Measurements from ENCODE around the gene OR52E4. TPM values are rescaled to one million over a fixed set of nuclear protein-coding genes. Genes with fewer than 3 reads are reported as not detected.

The OR52E4 gene
- total and polyA plus RNA-seq, 4 donors: not detected

GRCh38 chr11:5929571-5930368 lies 49.3 kb downstream of the OR52E4 start:
- H3K4me3 ChIP-seq (ENCODE audit: low read depth in 1 of 3, low read length in 3 of 3): no peak overlapping the region
- H3K36me3 ChIP-seq (ENCODE audit: control insufficient read depth in 4 of 4, insufficient read depth in 3 of 4, low read depth in 1 of 4, low read length in 3 of 4): no peaks in the 10 kb centered on the region
- no peaks in the 10 kb centered on the region for H3K4me1 ChIP-seq (ENCODE audit: control insufficient read depth in 4 of 4, insufficient read depth in 4 of 4, low read length in 3 of 4)
- TF ChIP-seq ZBTB33 (IDR thresholded peaks at IDR 0.05) (no peak), TAF1 (conservative IDR thresholded peaks at IDR 0.05) (no peak), SP1 (IDR thresholded peaks at IDR 0.05) (no peak), ATF3 (IDR thresholded peaks at IDR 0.05) (no peak), FOXA1 (IDR thresholded peaks at IDR 0.05) (no peak)
- H3K9ac ChIP-seq (ENCODE audit: low read depth in 1 of 2, low read length in 2 of 2): no peak overlapping the region
- DNase-seq (ENCODE audit: low spot score): no peak
- WGBS: 86% methylated on average over 31 of the region's 31 CpGs
- H3K27ac ChIP-seq (ENCODE audit: low read depth in 1 of 2, low read length in 2 of 2): no peak overlapping the region
- peaks cover 0 to 1% (median under 1%) of the 10 kb centered on the region in 4 donors for H3K9me3 ChIP-seq (ENCODE audit: control insufficient read depth in 4 of 4, low read length in 3 of 4)
- no peaks in the 10 kb centered on the region for H3K27me3 ChIP-seq (ENCODE audit: control insufficient read depth in 4 of 4, insufficient read depth in 4 of 4, low read length in 3 of 4)

DNA sequence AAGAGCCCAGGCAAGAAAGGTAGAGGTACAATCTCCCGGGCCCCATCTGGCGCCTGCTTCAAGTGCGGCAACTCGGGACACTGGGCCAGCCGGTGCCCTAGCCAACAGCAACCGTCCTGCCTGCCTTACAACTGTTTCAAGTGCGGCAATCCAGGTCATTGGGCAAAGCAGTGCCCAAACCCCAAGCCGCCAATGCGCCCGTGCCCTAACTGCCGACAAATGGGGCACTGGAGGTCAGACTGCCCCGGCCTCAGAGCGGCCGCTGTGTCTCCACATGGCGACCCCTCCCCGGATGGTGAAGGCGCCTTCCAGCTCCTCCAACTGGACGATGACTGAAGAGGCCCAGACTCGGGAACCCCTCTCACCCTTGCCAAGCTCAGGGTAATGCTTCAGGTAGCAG lies 50.2 kb downstream of the OR52E4 start:
- DNase-seq (ENCODE audit: low spot score): no peak
- H3K36me3 ChIP-seq (ENCODE audit: control insufficient read depth in 4 of 4, insufficient read depth in 3 of 4, low read depth in 1 of 4, low read length in 3 of 4): no peaks in the 10 kb centered on the region
- WGBS: 88% methylated on average over 19 of the region's 19 CpGs

GRCh38 chr11:5931061-5931460 lies 50.6 kb downstream of the OR52E4 start:
- no peak overlapping the region for H3K4me3 ChIP-seq (ENCODE audit: low read depth in 1 of 3, low read length in 3 of 3)
- WGBS: 87% methylated on average over 8 of the region's 8 CpGs
- no peaks in the 10 kb centered on the region for H3K27me3 ChIP-seq (ENCODE audit: control insufficient read depth in 4 of 4, insufficient read depth in 4 of 4, low read length in 3 of 4)
- H3K27ac ChIP-seq (ENCODE audit: low read depth in 1 of 2, low read length in 2 of 2): no peak overlapping the region
- H3K9ac ChIP-seq (ENCODE audit: low read depth in 1 of 2, low read length in 2 of 2): no peak overlapping the region
- no peak for TF ChIP-seq JUND (IDR thresholded peaks at IDR 0.05)
- no peak for TF ChIP-seq GABPA (IDR thresholded peaks at IDR 0.05 in 1 of 2, conservative IDR thresholded peaks at IDR 0.05 in 1 of 2)
- no peak for TF ChIP-seq ATF3 (IDR thresholded peaks at IDR 0.05)
- H3K9me3 ChIP-seq (ENCODE audit: control insufficient read depth in 4 of 4, low read length in 3 of 4): peaks cover 0 to 1% (median 0%) of the 10 kb centered on the region in 4 donors
- no peak for DNase-seq (ENCODE audit: low spot score)
- H3K4me1 ChIP-seq (ENCODE audit: control insufficient read depth in 4 of 4, insufficient read depth in 4 of 4, low read length in 3 of 4): no peaks in the 10 kb centered on the region
- H3K36me3 ChIP-seq (ENCODE audit: control insufficient read depth in 4 of 4, insufficient read depth in 3 of 4, low read depth in 1 of 4, low read length in 3 of 4): no peaks in the 10 kb centered on the region

More for the DNA sequence above, 50.2 kb downstream of the OR52E4 start:
- no peak overlapping the region for H3K4me3 ChIP-seq (ENCODE audit: low read depth in 1 of 3, low read length in 3 of 3)
- H3K27me3 ChIP-seq (ENCODE audit: control insufficient read depth in 4 of 4, insufficient read depth in 4 of 4, low read length in 3 of 4): no peaks in the 10 kb centered on the region
- peaks cover 0 to 1% (median 0%) of the 10 kb centered on the region in 4 donors for H3K9me3 ChIP-seq (ENCODE audit: control insufficient read depth in 4 of 4, low read length in 3 of 4)
- H3K4me1 ChIP-seq (ENCODE audit: control insufficient read depth in 4 of 4, insufficient read depth in 4 of 4, low read length in 3 of 4): no peaks in the 10 kb centered on the region
- TF ChIP-seq HNF4A (conservative IDR thresholded peaks at IDR 0.05) (no peak), MAX (IDR thresholded peaks at IDR 0.05) (no peak), YY1 (IDR thresholded peaks at IDR 0.05) (no peak), FOXA2 (IDR thresholded peaks at IDR 0.05) (no peak), GABPA (IDR thresholded peaks at IDR 0.05 in 1 of 2, conservative IDR thresholded peaks at IDR 0.05 in 1 of 2) (no peak)
- no peak overlapping the region for H3K27ac ChIP-seq (ENCODE audit: low read depth in 1 of 2, low read length in 2 of 2)
- H3K9ac ChIP-seq (ENCODE audit: low read depth in 1 of 2, low read length in 2 of 2): no peak overlapping the region

All from liver (tissue), 9 donors.